GM10266 (cell line): ENCODE data around the gene MAP3K12.
A peak's percentile ranks its signal among the peaks of the same experiment; 100 is the strongest.

Experiments used
- DNase-seq: peaks from one replicate; pipeline ENCODE4 v3.0.0; 2012; ENCODE audit errors: extremely low spot score
- TF ChIP-seq, protein P1 (sequence below): IDR thresholded peaks from 2 replicates; pipeline ENCODE4 v1.5.1; 2012; ENCODE audit warnings: mild to moderate bottlenecking, low read depth; ENCODE audit not compliant: control insufficient read depth, insufficient read depth; ENCODE audit errors: missing control alignments

Gene MAP3K12

GRCh38 chr12:53497461-53497860 is 1.8 kb downstream of the MAP3K12 start:
- TF ChIP-seq, protein P1, sequence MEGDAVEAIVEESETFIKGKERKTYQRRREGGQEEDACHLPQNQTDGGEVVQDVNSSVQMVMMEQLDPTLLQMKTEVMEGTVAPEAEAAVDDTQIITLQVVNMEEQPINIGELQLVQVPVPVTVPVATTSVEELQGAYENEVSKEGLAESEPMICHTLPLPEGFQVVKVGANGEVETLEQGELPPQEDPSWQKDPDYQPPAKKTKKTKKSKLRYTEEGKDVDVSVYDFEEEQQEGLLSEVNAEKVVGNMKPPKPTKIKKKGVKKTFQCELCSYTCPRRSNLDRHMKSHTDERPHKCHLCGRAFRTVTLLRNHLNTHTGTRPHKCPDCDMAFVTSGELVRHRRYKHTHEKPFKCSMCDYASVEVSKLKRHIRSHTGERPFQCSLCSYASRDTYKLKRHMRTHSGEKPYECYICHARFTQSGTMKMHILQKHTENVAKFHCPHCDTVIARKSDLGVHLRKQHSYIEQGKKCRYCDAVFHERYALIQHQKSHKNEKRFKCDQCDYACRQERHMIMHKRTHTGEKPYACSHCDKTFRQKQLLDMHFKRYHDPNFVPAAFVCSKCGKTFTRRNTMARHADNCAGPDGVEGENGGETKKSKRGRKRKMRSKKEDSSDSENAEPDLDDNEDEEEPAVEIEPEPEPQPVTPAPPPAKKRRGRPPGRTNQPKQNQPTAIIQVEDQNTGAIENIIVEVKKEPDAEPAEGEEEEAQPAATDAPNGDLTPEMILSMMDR = no peak
- no peak for DNase-seq

DNA sequence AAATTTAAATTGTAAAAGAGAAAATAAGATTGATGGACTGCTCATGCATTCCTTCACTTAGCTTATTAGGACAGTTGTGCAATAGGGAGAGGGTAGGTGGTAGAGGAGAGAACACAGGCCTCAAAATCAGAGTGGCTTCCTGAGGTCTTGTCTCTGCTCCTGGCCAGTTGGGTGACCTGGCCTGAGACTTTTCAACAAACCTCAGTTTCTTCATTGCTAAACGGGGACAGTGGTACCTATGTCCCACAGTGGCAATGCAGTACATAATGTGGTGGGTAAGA is 2.6 kb downstream of the MAP3K12 start:
- TF ChIP-seq, protein P1 = no peak
- DNase-seq = no peak

DNA sequence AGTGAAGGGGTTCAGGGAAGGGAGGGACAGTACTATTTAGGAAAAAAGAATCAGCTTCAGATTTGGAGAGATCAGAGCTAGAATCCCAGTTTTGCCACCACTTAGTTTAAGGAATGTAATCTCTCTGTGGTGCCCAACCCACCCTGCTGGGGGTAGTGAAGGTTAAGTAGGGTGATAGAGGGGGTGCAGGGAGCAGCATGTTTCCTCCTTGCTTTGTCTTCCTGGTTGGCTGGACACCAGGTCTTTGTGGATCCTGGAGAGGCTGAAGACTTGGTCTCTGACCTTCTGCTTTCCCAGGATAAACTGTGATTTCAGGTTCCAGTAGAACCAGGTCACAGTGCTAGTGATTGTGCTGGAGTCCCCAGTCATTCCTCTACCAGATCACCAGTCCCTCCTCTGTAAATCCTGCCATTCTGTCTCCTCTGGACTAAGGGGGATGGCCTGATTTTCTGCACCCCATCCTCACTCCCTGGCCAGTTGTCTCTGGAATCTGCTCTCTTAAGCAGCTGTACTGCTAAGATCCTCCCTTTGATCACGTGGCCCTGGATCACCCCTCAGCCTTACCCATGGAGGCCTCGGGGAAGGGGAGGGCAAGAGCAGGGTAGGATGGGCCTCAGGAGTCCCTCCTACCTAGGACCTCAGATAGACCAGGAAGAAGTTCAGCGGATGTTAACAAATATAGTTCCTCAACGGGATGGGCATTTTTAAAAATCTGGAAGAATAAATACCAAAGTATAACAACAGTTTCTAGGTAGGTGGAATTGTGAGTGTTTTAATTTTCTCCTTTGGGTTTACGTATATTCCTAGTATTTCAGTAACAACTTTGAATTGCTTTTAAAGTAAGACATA is 3.1 kb downstream of the MAP3K12 start:
- no peak for DNase-seq
- TF ChIP-seq, protein P1 = no peak

- DNase-seq = no peak
- TF ChIP-seq, protein P1 = no peak
These were observed 5.5 kb downstream of the MAP3K12 start for GRCh38 chr12:53493610-53494391.

DNA sequence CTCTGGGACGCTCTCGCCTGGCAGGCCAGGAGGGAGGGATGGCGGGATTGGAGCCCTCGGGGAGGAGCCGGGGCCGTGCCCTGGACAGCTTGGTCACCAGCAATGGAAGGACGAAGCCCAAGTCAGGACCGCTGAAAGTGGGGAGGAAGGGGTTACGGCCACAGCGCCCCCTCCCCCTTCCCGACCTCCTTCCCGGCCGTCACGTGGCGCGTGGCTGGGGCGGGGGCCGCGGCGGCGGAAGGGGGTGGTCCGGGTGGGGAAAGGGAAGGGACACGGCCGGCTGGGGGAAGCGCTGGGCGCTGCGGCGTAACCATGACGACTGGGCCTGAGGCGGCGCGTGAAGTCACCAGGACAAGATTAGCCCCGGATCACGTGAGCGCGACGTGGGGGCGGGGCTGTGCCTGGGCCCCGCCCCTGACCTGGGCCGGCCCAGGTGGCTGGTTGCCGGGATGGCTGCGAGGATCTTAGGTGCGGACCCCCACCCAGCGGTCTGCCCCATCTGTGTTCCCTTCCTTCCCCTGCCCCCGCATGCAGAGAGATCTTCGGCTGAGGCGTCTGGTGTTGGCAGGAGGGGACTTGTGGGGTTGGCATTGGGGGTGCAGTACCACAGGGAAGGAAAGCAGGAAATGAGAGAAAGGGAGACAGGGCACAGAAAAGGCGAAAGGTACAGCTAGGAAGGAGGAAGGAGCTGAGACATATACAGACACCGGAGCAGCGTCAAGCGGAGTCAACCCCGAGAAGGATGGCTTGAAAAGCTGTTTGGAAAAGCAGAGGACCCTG is 6.2 kb downstream of the MAP3K12 start:
- TF ChIP-seq, protein P1 = no peak

GRCh38 chr12:53492188-53492587 is 7.1 kb downstream of the MAP3K12 start:
- TF ChIP-seq, protein P1 = no peak
- no peak for DNase-seq

More for the DNA sequence above, 6.2 kb downstream of the MAP3K12 start:
- DNase-seq = peak; percentile 93
